Measurements from ENCODE around the gene DYRK1B.
"Not testable (repeated sequence)": the region's sequence is repeated elsewhere in the genome, so short reads cannot be mapped to it uniquely, and the experiment has no call there.

The DYRK1B gene

GRCh38 chr19:39878398-39878797, 44.4 kb upstream of the DYRK1B start (continued):
- TF ChIP-seq ZFP41 (tag by site-specific recombination; IDR thresholded peaks at IDR 0.05; ENCODE audit: borderline replicate concordance) (no peak), YY2 (tag by site-specific recombination; IDR thresholded peaks at IDR 0.05) (peak; percentile 49; the same call in 1 of the 2 replicates), ZNF560 (tag by site-specific recombination; IDR thresholded peaks at IDR 0.05; ENCODE audit: borderline replicate concordance) (no peak)

- H3K27ac ChIP-seq (ENCODE audit: extremely low read depth, low read depth, low read length); H3K4me1 ChIP-seq (ENCODE audit: control insufficient read depth, insufficient read depth, low read length); POLR2A ChIA-PET; H3K9me3 ChIP-seq (ENCODE audit: control insufficient read depth, insufficient read depth, low read depth, low read length); H3K4me3 ChIP-seq (ENCODE audit: low read depth, low read length); H3K36me3 ChIP-seq (ENCODE audit: control insufficient read depth in 2 of 2, insufficient read depth in 1 of 2, low read length in 2 of 2): not testable (repeated sequence)
- CTCF ChIA-PET = interaction anchor here (0.7 to 1.3 kb wide), 4 partner anchors 16 to 93 kb away, joined by 3 read pairs; partner anchors contain the start of gene PSMC4
These were observed 44.0 kb upstream of the DYRK1B start for GRCh38 chr19:39877982-39878381.

GRCh38 chr19:39877488-39877887, 43.5 kb upstream of the DYRK1B start:
- H3K4me3 ChIP-seq (ENCODE audit: low read depth, low read length); H3K27ac ChIP-seq (ENCODE audit: extremely low read depth, low read depth, low read length); POLR2A ChIA-PET; H3K4me1 ChIP-seq (ENCODE audit: control insufficient read depth, insufficient read depth, low read length); H3K36me3 ChIP-seq (ENCODE audit: control insufficient read depth in 2 of 2, insufficient read depth in 1 of 2, low read length in 2 of 2); H3K9me3 ChIP-seq (ENCODE audit: control insufficient read depth, insufficient read depth, low read depth, low read length): not testable (repeated sequence)
- CTCF ChIA-PET = interaction anchor here (0.7 to 1.1 kb wide), 2 partner anchors 16 to 85 kb away, joined by 3 read pairs; no protein-coding TSS in a partner anchor

- H3K36me3 ChIP-seq (ENCODE audit: control insufficient read depth in 2 of 2, insufficient read depth in 1 of 2, low read length in 2 of 2); H3K9me3 ChIP-seq (ENCODE audit: control insufficient read depth, insufficient read depth, low read depth, low read length); H3K27ac ChIP-seq (ENCODE audit: extremely low read depth, low read depth, low read length); CTCF ChIA-PET; POLR2A ChIA-PET; H3K4me1 ChIP-seq (ENCODE audit: control insufficient read depth, insufficient read depth, low read length); H3K4me3 ChIP-seq (ENCODE audit: low read depth, low read length): not testable (repeated sequence)
These were observed 42.5 kb upstream of the DYRK1B start for GRCh38 chr19:39876486-39876885.

GRCh38 chr19:39875401-39875864, 41.5 kb upstream of the DYRK1B start:
- H3K4me3 ChIP-seq (ENCODE audit: low read depth, low read length); H3K4me1 ChIP-seq (ENCODE audit: control insufficient read depth, insufficient read depth, low read length); CTCF ChIA-PET; H3K9me3 ChIP-seq (ENCODE audit: control insufficient read depth, insufficient read depth, low read depth, low read length); H3K27ac ChIP-seq (ENCODE audit: extremely low read depth, low read depth, low read length); POLR2A ChIA-PET; H3K36me3 ChIP-seq (ENCODE audit: control insufficient read depth in 2 of 2, insufficient read depth in 1 of 2, low read length in 2 of 2): not testable (repeated sequence)

GRCh38 chr19:39874404-39874803, 40.4 kb upstream of the DYRK1B start:
- POLR2A ChIA-PET = no interaction called here
- CTCF ChIA-PET = no interaction called here
- no peak for TF ChIP-seq ZNF248 (tag by site-specific recombination; IDR thresholded peaks at IDR 0.05)
- TF ChIP-seq ZBTB8A (tag by site-specific recombination; IDR thresholded peaks at IDR 0.05) = no peak
- peak; percentile 51; the same call in 1 of the 2 replicates for TF ChIP-seq ZBTB17 (tag by site-specific recombination; IDR thresholded peaks at IDR 0.05)
- no peak overlapping the region for H3K4me3 ChIP-seq (ENCODE audit: low read depth, low read length)
- no peak overlapping the region for H3K27ac ChIP-seq (ENCODE audit: extremely low read depth, low read depth, low read length)
- H3K36me3 ChIP-seq (ENCODE audit: control insufficient read depth in 2 of 2, insufficient read depth in 1 of 2, low read length in 2 of 2) = no peaks in the 10 kb centered on the region
- H3K4me1 ChIP-seq (ENCODE audit: control insufficient read depth, insufficient read depth, low read length) = peaks cover 6% of the 10 kb centered on the region
- no peaks in the 10 kb centered on the region for H3K9me3 ChIP-seq (ENCODE audit: control insufficient read depth, insufficient read depth, low read depth, low read length)

- H3K27ac ChIP-seq (ENCODE audit: extremely low read depth, low read depth, low read length) = no peak overlapping the region
- no peaks in the 10 kb centered on the region for H3K9me3 ChIP-seq (ENCODE audit: control insufficient read depth, insufficient read depth, low read depth, low read length)
- H3K4me1 ChIP-seq (ENCODE audit: control insufficient read depth, insufficient read depth, low read length) = peaks cover 6% of the 10 kb centered on the region
- no peak overlapping the region for H3K4me3 ChIP-seq (ENCODE audit: low read depth, low read length)
- POLR2A ChIA-PET = no interaction called here
- CTCF ChIA-PET = interaction anchor here (0.7 kb wide), 1 partner anchor 28 kb away, joined by 3 read pairs; no protein-coding TSS in a partner anchor
- H3K36me3 ChIP-seq (ENCODE audit: control insufficient read depth in 2 of 2, insufficient read depth in 1 of 2, low read length in 2 of 2) = no peaks in the 10 kb centered on the region
- no peak for TF ChIP-seq RBAK (tag by site-specific recombination; IDR thresholded peaks at IDR 0.05)
- TF ChIP-seq PBX3 (CRISPR knock-in tag; IDR thresholded peaks at IDR 0.05) = no peak
- no peak for TF ChIP-seq GLIS1 (tag by site-specific recombination; IDR thresholded peaks at IDR 0.05)
- TF ChIP-seq KLF17 (tag by site-specific recombination; IDR thresholded peaks at IDR 0.05) = no peak
- no peak for TF ChIP-seq ZBTB1 (tag by site-specific recombination; IDR thresholded peaks at IDR 0.05)
- TF ChIP-seq ZNF529 (tag by site-specific recombination; IDR thresholded peaks at IDR 0.05; ENCODE audit: insufficient replicate concordance) = no peak
- TF ChIP-seq OSR2 (tag by site-specific recombination; IDR thresholded peaks at IDR 0.05) = no peak
- TF ChIP-seq PRDM1 (tag by site-specific recombination; IDR thresholded peaks at IDR 0.05) = no peak
- no peak for TF ChIP-seq ZNF266 (tag by site-specific recombination; IDR thresholded peaks at IDR 0.05; ENCODE audit: low read depth)
These were observed 39.4 kb upstream of the DYRK1B start for GRCh38 chr19:39873385-39873784.
